Activated CD8-positive, alpha-beta memory T cell treated with anti-CD3 and anti-CD28 coated beads, Interleukin-2, amount 50 U/mL, for 24 hours (primary cell): ENCODE data around the gene SETD2.

ENCODE experiments used
- DNase-seq: peaks from one replicate; pipeline ENCODE4 v3.0.0-alpha.2; 2020; ENCODE audit errors: extremely low read depth

Gene SETD2

DNA sequence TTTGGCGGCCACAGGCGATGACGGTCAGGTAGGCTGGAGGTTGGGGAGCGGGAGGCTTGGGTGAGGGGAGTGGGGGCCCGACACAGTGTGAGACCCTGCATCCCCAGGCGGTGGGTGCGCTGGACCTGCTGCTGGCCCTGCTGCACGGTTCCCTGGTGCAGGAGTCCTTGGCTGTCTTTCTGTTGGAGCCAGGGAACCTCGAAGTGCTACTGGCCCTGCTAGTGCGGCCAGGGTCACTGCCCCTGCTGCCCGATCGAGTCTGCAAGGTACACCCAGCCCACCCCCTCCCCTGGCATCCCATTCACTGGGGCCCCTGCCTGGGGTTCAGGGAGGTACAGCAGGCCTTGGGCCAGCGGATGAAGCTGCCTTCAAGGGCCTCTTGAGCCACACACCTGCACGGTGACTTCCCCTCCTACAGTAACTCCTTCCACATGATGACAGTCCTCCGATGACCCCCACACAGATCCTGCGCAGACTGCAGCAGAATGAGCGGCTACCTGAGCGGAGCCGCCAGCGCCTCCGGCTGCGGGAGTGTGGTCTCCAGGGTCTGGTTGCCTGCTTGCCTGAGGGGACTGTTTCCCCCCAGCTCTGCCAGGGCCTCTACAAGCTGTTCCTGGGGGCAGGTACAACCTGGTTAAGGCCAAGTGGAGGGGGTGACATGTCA, 164.9 kb downstream of the SETD2 start:
- no peak for DNase-seq

DNA sequence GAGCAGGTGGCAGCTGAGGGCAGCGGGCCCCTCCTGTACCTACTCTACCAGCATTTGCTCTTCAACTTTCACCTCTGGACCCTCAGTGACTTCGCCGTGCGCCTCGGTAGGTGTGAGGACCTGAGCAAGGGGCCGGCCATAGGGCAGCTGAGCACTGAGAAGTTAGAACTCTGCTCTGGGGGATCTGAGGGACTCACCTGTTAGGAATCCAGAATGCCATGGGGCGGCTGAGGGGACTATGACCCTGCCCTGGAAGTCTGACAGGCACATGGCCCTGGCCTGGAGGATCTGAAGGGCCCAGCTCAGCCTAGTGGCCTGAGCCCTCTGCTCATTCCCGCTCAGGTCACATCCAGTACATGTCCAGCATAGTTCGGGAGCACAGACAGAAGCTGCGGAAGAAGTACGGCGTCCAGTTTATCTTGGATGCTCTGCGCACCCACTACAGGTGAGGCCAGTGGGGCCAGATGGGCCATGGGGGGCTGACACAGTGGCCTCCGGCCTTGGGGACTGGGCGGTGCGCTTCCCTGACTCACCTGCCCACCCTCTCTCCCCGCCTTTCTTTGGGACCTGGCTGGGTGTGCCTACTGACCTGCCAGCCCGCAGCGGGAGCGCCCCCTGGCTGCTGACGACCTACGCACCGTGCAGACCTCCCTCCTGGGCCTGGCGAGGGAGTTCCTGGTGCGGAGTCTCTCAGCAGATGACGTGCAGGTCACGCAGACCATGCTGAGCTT, 165.6 kb downstream of the SETD2 start:
- no peak for DNase-seq

GRCh38 chr3:46997453-46998091, 166.3 kb downstream of the SETD2 start:
- no peak for DNase-seq

GRCh38 chr3:46996689-46997452, 167.0 kb downstream of the SETD2 start:
- no peak for DNase-seq

DNA sequence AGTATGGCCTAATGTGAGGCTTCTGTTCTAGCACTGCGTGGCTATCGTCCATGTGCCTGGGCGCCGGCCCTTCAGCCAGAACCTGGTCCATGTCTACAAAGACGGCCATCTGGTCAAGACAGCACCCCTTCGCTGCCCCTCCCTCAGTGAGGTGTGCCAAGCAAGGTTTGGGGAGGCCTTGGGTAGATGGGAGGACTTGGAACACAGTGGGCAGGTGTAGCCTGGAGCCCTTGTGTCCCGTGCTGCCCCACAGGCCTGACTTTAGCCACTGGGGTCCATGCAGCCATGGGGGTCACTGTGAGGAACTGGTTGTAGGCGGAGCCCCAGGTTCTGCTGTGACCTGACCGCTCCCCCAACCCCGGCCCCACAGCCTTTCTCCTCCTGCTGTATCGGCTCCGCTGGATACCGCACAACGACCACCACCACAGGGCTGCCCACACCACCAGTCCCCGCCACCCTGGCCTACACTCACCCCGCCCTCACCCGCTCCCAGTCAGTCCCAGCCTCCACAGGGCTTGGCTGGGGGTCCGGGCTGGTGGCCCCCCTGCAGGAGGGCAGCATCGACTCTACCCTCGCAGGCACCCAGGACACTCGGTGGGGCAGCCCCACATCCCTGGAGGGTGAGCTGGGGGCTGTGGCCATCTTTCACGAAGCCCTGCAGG, 167.9 kb downstream of the SETD2 start:
- no peak for DNase-seq

- DNase-seq = no peak
These were observed 168.8 kb downstream of the SETD2 start for GRCh38 chr3:46994801-46995731.

DNA sequence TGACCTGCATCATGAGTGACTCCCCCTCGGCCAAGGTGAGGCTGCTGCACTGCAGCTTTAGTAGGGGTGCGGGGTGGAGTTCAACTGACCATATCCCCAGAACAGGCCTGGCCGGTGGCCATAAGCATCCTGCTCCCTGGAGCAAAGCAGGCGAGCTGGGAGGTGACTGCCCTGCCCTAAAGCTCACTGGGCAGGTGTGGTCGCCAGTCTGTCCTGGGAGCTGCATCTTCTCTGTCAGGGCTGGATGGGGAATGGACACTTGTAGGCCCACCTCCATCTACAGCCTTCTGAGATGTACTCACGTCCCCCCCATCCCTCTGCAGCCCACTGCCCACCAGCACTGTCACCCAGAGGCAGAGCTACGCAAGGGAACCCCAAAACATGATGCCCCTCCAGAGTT, 169.9 kb downstream of the SETD2 start:
- no peak for DNase-seq

DNA sequence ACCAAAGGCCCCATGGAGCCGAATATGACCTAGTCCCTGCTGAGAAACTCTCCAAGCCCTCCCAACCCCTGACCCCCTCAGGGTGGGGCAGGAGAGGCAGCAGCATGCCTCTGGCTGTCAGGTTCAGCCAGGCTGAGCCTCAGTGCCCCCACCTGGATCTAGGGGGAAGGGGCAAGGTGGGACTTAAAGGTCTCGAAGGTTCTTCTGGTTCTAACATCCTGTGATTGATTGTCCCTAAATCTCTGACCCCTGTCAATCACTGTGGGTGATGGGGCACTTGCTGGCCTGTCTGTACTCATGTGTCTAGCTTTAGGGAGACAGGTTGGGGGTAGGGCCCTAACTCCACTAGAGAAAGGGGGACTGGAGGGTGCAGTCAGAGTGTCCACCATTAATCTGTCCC, 170.6 kb downstream of the SETD2 start:
- DNase-seq = no peak

DNA sequence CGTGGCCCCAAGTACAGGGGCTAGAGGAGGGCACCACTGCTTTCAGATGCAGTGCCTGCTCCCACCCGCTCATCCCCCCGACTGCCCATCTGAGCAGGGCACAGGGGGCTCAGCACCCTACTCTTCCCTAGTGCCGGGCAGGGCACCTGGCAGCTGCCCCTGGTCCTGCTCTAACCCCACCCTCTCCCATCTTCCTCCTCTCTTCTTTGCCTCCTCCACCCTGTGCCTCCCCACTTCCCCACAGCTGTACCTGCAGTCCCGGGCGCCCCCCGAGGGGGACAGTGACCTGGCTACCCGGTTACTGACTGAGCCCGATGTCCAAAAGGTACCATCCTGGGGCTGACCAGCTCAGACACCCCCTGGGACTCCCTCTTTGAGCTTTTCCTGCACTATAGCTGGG, 171.7 kb downstream of the SETD2 start:
- no peak for DNase-seq

GRCh38 chr3:46991406-46992165, 172.3 kb downstream of the SETD2 start:
- no peak for DNase-seq

DNA sequence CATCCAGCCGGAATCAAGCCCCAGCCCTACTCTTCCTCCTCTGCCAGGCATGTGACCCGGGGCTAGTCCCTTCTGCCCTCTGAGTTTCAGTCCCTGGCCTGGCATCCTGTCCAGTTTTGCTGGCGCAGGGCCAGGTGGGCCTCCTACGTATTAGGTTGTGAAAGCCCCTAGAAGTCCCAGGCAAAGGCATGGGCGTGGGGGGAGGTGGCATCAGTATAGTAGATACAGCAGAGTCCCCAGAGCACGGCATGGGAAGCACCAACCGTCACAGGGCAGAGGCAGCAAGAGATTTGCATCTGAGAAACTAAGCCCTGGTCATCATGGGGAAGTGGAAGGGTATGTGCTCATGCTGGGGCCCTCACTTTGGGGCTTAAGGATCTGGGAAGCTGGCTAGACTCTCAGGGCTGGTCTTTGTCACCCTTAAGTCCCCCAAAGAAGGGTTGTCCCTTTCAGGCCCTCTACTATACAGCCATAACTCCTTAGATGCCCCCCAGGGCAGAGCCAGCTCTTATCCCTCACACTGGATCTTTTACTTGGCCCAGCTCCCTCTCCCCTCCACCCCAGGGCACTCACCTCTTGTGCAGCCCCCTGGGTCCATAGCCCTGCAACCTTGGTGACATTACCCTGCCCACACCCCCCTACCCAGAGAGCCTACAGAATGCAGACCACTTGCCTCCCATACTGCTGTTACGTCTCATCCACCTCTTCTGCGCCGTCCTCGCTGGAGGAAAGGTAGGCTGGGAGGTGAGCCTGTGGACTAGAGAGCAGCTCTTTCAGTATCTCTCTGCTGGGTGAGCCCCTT, 173.1 kb downstream of the SETD2 start:
- no peak for DNase-seq

GRCh38 chr3:46989146-46989810, 174.6 kb downstream of the SETD2 start:
- no peak for DNase-seq

DNA sequence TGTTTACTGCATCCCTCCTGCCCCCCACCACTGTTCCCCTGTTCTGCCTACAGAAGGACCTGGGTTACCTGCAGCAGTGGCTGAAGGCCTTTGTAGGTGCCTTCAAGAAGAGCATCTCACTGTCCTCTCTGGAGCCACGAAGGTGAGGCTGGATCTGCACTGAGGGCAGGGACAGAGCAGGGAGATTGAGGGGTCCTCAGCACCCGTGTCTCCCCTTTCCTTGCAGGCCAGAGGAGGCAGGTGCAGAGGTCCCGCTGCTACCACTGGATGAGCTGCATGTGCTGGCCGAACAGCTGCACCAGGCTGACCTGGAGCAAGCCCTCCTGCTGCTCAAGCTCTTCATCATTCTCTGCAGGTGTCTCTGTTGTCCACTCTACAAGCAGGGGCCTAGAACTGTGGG, 175.3 kb downstream of the SETD2 start:
- DNase-seq = no peak

DNA sequence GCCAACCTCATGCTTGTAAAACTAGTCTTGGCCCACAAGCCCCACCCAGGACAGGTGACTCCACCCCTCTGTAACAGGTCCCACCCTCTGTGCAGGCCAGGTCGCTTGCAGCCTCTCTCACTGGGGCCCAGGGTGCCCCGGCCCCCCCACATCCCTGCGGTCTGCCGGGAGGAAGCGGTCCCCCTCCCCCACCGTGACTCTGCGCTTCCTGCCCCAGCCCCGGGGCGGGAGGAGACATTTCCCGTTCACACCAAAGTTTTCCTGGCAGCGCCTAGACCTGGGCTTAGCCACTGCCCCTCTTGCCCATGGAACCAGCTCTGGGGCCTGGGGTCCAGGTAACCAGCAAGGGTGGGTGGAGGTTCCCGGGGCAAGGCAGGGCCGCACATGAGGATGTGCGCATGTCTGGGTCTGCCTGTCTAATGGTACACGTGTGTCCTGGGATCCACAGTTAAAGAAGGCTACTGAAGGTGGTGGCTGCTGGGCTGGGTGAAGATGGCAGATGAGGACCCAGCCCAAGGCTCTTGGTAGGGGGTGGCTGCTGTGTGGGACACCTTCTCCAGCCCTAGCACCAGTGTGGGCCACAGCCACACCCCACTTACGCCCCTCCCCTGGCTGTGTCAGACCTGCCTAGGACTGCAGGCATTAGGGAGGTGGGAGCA, 176.0 kb downstream of the SETD2 start:
- DNase-seq = peak; percentile 64

DNA sequence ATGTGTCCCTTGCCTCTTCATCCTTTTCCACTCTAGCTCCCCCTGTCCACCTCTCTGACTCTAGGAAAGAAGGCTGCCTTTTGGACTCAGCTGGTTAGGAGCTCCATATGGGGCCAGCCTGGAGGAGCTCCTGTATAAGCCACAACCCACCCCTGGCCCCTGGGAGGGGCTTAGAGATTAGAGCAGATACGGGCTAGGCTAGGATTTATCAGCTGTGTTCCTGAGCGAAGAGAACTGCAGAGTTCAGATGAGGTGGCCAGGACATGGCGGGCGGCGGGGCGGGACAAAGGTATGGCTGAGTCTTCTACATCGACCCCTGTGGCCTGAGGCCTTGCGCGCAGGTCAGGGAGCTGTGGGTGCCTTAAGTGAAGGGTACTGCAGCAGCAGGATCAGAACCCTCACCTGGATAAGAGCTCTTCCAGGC, 176.6 kb downstream of the SETD2 start:
- DNase-seq = no peak

GRCh38 chr3:46986782-46987310, 177.1 kb downstream of the SETD2 start:
- no peak for DNase-seq

GRCh38 chr3:46986055-46986730, 177.7 kb downstream of the SETD2 start:
- no peak for DNase-seq
